ENCODE data around the gene SS18L1.

The SS18L1 gene

GRCh38 chr20:62212299-62212698, 68.7 kb downstream of the SS18L1 start:
- no peak for DNase-seq (ENCODE audit: low read depth in 2 of 2)

- DNase-seq (ENCODE audit: low read depth in 2 of 2) = no peak
These were observed 70.5 kb downstream of the SS18L1 start for GRCh38 chr20:62214067-62214466.

- no peak for DNase-seq (ENCODE audit: low read depth in 2 of 2)
These were observed 71.7 kb downstream of the SS18L1 start for GRCh38 chr20:62215020-62215990.

GRCh38 chr20:62215991-62216635, 72.5 kb downstream of the SS18L1 start:
- no peak for DNase-seq (ENCODE audit: low read depth in 2 of 2)

GRCh38 chr20:62216636-62217566, 73.3 kb downstream of the SS18L1 start:
- no peak for DNase-seq (ENCODE audit: low read depth in 2 of 2)

GRCh38 chr20:62217913-62218773, 74.6 kb downstream of the SS18L1 start:
- DNase-seq (ENCODE audit: low read depth in 2 of 2) = no peak

- DNase-seq (ENCODE audit: low read depth in 2 of 2) = no peak
These were observed 75.8 kb downstream of the SS18L1 start for GRCh38 chr20:62219101-62219991.

- no peak for DNase-seq (ENCODE audit: low read depth in 2 of 2)
These were observed 76.6 kb downstream of the SS18L1 start, which contains the start of gene HRH3 for GRCh38 chr20:62219992-62220665. Gene HRH3 (minus strand): TSS chr20:62220278. CDS start chr20:62219970, 308 bp downstream.

GRCh38 chr20:62220666-62221568, 77.3 kb downstream of the SS18L1 start:
- no peak for DNase-seq (ENCODE audit: low read depth in 2 of 2)

- no peak for DNase-seq (ENCODE audit: low read depth in 2 of 2)
These were observed 78.8 kb downstream of the SS18L1 start for GRCh38 chr20:62222266-62222850.

GRCh38 chr20:62222972-62223371, 79.4 kb downstream of the SS18L1 start:
- no peak for DNase-seq (ENCODE audit: low read depth in 2 of 2)

- DNase-seq (ENCODE audit: low read depth in 2 of 2) = no peak
These were observed 80.0 kb downstream of the SS18L1 start for GRCh38 chr20:62223571-62223970.

- DNase-seq (ENCODE audit: low read depth in 2 of 2) = no peak
These were observed 80.7 kb downstream of the SS18L1 start for GRCh38 chr20:62224113-62224855.

GRCh38 chr20:62225026-62225425, 81.5 kb downstream of the SS18L1 start:
- DNase-seq (ENCODE audit: low read depth in 2 of 2) = no peak

- no peak for DNase-seq (ENCODE audit: low read depth in 2 of 2)
These were observed 82.5 kb downstream of the SS18L1 start for GRCh38 chr20:62225820-62226635.
